Left renal cortex interstitium (tissue), 4 donors: ENCODE data around the gene HECW1. TPM values are rescaled to one million over a fixed set of nuclear protein-coding genes. Genes with fewer than 3 reads are reported as not detected.
"Not testable (repeated sequence)": the region's sequence is repeated elsewhere in the genome, so short reads cannot be mapped to it uniquely, and the experiment has no call there.

Source experiments
- DNase-seq, 4 donors: peaks; one replicate each; pipeline ENCODE4 v3.0.0-alpha.2; 2013; ENCODE audit warnings: low read depth in 4 of 4, low spot score in 2 of 4, missing footprints in 1 of 4
- polyA plus RNA-seq, 4 donors: library from polyadenylated mRNA; unstranded; fragments of 120-200 nt; gene quantifications; one replicate each; pipeline ENCODE4 v1.2.1, GENCODE V29; 2013; ENCODE audit not compliant: insufficient read length in 4 of 4

Gene HECW1
- polyA plus RNA-seq, 4 donors: 4.3 to 11.2 (median 6.3) TPM

GRCh38 chr7:43199371-43200160 lies 87.1 kb downstream of the HECW1 start:
- DNase-seq: no peak

GRCh38 chr7:43201912-43202311 lies 89.5 kb downstream of the HECW1 start:
- no peak for DNase-seq

- no peak for DNase-seq
These were observed 91.6 kb downstream of the HECW1 start for GRCh38 chr7:43204081-43204480.

- DNase-seq: no peak
These were observed 92.8 kb downstream of the HECW1 start for GRCh38 chr7:43205171-43205795.

DNA sequence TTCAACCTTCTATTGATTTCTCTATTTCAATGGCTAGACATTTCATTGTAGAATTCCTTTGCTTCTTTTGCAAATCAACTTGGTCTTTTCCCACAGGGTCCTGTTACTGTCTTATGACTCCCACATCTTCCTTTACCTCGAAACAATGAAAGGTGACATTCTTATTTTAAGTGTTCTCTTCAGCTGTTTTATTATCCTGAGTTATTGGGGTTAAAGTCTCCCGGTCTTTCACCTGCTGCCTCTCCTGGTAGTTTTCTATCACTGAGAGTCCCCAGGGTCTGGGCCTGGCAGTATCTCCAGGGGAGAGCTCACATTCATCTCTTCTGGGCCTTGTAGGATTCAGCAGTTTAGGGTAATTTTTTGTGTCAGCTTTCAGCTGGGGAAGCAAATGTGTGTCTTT lies 95.8 kb downstream of the HECW1 start:
- DNase-seq: no peak

- not testable (repeated sequence) for DNase-seq
These were observed 98.1 kb downstream of the HECW1 start for GRCh38 chr7:43210539-43210938.

DNA sequence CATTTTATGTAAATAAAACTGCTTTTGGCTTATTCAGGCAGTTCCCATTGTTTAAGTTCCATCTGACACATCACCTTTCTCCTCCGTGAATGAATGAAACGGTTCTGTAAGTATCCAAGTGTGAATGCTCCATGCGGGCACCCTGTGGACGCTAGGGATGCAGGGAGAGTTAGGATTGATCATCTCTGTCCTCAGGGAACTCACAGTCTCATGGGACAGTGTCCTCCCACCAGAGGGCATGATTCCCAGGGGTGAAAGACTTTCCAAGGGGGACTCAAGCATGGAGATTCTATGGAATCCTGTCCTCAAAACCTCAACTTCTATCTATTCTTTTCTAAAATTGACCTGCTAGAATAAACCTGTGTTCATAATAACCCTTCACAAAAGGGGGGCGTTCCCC lies 98.8 kb downstream of the HECW1 start:
- no peak for DNase-seq

DNA sequence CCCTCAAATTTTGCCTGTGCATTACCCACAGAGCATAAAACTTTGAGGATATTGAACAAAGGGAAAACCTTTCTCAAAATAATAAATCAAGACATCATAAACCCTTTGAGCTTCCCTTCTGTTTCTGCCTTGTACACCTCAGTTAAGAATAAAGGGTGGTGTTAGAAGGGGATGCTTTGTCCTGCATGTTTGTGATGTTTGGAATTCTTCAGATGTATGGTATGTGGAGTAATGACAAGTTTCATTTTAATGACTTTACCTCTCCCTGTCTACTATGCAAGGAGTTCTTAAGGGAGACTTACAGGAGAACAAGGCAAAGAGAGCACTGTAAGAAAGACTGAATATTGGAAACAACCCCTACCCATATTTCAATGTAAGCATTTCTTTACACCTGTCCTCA lies 99.2 kb downstream of the HECW1 start:
- DNase-seq: no peak

DNA sequence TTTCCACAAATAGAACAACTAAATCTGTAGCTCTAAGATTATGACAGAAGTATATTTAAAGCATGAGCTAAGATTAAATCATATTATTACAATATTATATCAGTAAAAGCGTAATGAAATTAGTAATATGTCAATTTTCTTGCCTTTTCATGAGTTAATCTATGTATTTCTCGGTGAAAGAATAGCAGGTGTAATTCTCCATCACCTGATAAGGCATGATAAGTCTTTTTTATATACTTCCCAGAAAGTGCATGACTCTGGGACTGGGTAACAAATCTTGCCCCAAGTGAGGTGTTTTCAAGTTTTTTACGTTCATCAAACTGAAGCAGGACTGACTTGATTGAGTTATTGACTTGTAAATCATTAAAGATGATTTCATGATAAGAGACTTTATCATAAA lies 100.5 kb downstream of the HECW1 start:
- DNase-seq: no peak

GRCh38 chr7:43215061-43215460 lies 102.6 kb downstream of the HECW1 start:
- DNase-seq: no peak

DNA sequence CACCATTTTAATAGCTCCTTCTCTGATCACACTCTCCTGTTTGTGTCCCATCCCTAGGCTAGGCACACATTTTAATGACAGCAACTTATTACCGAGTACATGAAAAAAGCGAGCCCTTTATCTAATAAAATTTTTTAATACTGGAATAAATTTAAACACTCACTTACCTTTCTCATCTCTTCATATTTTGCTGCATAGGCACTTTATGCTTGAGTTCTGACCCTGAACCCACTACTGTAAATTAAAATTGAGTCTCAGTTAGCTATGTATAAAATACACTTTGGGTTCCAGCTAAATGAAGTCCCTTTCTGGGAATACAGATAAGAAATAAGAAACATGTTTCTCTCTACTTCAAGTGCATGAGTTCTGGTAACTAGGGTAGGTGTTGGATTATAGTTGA lies 104.6 kb downstream of the HECW1 start:
- no peak for DNase-seq

- not testable (repeated sequence) for DNase-seq
These were observed 106.5 kb downstream of the HECW1 start for GRCh38 chr7:43218901-43219300.

DNA sequence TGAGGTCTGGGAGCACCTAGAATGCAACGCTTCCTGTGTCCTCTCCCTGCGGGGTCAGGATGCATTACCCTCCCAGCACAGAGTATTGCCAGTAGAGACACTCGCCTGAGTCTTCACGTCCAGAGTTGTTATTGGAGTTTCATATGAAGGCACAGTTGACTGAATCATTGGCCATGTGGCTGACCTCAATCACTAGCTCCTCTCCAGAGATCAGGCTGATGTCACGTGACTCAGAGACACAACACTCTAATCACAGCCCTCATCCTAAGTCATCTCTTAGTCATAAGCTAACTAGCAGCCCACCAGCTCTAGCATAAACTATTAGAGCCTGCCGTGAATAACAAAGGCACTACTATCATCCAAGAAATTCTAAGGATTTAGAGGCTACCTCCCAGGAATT lies 107.8 kb downstream of the HECW1 start:
- no peak for DNase-seq

- no peak for DNase-seq
These were observed 108.3 kb downstream of the HECW1 start for GRCh38 chr7:43220742-43221141.

GRCh38 chr7:43229801-43230200 lies 117.4 kb downstream of the HECW1 start:
- no peak for DNase-seq

GRCh38 chr7:43232366-43232765 lies 119.9 kb downstream of the HECW1 start:
- DNase-seq: no peak

- DNase-seq: no peak
These were observed 121.6 kb downstream of the HECW1 start for GRCh38 chr7:43234073-43234472.

DNA sequence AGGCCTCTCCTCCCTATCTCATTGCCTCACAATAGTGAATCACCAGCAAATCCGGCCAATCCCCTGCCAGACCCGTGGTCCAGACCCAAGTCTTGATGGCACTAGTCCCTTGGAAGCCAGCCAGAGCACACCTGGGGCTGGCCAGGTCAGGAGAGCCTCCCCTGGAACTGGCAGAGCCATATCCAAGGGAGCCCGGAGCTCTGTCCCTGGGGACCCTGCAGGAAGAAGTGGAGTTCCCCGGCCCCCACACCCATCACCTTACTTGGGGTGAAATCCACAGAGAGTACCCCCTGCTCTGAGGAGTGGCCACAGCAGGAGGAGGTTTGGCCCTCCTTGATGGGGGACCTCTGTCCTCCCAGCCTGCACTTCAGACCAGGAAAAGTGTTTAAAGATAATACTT lies 122.5 kb downstream of the HECW1 start:
- DNase-seq: no peak

- DNase-seq: no peak
These were observed 128.1 kb downstream of the HECW1 start for GRCh38 chr7:43240565-43240964.

- DNase-seq: no peak
These were observed 130.3 kb downstream of the HECW1 start for GRCh38 chr7:43242628-43243255.

DNA sequence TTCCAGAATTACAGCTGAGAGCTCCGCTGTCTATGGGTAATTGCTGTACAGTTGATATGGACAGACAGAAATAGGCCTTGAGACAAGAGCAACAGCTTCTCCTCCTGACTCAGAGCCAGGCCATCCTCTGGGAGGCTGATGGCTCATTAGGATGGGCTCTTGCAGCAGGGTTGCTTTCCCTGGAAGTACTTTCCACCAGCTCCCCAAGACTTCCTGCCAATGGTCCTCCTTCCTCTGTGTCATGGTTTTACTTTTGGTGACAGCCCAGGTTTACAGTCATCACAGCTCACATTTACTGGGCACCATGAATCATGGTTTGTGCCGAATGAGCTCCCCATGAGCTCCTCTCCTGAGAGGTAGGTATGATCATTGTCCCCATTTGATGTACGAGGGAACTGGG lies 131.8 kb downstream of the HECW1 start:
- DNase-seq: no peak

- no peak for DNase-seq
These were observed 132.3 kb downstream of the HECW1 start for GRCh38 chr7:43244784-43245183.
